ENCODE data around the gene TAC1.

DNA sequence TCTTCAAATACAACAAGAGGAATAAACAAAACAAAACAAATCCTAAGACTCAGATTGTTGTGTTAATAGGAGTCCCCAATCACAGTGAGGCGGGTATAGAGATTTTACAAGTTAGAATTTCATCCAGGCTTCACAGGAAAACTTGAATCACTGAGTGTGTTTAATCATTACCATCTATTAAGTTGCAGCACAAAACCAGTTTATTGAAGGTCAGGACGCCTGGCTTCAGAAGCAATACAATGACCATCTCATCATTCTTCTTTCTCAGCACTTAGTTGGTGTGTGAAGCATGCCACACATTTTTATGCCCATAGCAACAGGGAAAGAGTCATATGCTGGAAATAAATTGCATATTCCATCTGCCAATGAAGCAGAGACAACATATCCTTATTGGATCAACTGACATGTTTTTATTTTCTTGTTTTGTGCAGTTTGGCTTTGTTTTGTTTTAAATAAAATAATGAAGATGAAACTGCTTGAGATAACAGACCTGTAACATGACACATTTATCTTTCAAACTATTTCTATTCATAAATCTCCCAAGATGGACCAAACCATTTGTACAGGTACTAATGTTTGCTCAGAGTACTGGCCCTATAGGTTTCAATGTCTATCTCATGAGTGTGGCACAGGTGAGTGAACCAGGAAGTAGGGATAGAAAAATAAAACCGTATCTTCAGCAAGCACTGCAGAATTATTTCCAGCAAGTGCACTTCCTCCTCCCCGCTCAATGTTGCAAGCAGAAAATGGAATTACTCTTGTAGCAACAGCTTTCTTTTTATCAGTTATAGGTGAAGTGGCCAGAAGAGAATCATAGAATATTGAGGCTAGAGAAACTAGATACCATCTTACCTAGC is 40.4 kb downstream of the TAC1 start:
- TF ChIP-seq, protein P1, sequence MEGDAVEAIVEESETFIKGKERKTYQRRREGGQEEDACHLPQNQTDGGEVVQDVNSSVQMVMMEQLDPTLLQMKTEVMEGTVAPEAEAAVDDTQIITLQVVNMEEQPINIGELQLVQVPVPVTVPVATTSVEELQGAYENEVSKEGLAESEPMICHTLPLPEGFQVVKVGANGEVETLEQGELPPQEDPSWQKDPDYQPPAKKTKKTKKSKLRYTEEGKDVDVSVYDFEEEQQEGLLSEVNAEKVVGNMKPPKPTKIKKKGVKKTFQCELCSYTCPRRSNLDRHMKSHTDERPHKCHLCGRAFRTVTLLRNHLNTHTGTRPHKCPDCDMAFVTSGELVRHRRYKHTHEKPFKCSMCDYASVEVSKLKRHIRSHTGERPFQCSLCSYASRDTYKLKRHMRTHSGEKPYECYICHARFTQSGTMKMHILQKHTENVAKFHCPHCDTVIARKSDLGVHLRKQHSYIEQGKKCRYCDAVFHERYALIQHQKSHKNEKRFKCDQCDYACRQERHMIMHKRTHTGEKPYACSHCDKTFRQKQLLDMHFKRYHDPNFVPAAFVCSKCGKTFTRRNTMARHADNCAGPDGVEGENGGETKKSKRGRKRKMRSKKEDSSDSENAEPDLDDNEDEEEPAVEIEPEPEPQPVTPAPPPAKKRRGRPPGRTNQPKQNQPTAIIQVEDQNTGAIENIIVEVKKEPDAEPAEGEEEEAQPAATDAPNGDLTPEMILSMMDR (IDR thresholded peaks at IDR 0.05), result no peak
- TF ChIP-seq POLR2AphosphoS5 (IDR thresholded peaks at IDR 0.05) (no peak), POLR2A (IDR thresholded peaks at IDR 0.05) (no peak), EP300 (IDR thresholded peaks at IDR 0.05) (no peak)
